HuH-7.5 (cell line): Measurements from ENCODE around the gene PRDM15.
A peak's percentile ranks its signal among the peaks of the same experiment; 100 is the strongest.

Source experiments
- DNase-seq: peaks from one replicate; pipeline ENCODE4 v3.0.0; 2011; ENCODE audit warnings: low spot score

The PRDM15 gene

DNA sequence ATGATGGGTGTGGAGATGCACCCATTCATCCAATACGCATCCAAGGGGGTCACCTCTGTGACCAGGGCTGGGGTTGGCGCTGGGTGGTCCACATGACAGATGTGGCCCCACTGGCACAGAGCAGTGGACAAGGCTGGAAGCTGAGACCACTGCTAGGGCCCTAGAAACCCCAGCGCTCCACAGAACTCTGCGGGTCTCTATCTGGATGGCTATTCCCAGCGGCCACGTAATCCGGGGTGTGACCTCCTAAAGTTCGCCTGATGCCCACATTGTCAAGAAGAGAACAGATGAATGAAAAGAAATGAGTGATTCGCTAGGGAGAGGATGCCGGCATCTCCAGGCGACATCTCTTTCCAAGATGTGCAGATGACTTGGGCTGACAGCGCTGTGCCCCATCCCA, 55.2 kb downstream of the PRDM15 start:
- no peak for DNase-seq

DNA sequence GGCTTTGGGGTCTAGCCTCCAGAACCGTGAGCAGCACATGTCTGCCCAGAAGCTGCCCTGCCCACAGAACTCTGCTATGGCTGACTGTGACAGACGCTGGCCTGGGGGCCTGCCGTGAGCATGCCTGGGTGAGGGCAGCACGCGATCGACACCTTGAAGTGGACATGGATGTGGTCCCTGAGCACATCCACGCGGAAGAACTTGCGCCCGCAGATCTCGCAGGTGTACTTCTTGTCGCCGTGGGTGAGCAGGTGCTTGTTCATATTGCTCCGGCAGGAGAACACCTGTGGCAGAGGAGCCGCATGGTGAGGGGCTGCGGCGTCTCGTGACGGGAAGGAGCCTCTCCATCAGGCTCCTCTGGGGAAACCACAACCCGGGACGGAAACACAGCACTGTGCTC, 56.0 kb downstream of the PRDM15 start:
- no peak for DNase-seq

DNA sequence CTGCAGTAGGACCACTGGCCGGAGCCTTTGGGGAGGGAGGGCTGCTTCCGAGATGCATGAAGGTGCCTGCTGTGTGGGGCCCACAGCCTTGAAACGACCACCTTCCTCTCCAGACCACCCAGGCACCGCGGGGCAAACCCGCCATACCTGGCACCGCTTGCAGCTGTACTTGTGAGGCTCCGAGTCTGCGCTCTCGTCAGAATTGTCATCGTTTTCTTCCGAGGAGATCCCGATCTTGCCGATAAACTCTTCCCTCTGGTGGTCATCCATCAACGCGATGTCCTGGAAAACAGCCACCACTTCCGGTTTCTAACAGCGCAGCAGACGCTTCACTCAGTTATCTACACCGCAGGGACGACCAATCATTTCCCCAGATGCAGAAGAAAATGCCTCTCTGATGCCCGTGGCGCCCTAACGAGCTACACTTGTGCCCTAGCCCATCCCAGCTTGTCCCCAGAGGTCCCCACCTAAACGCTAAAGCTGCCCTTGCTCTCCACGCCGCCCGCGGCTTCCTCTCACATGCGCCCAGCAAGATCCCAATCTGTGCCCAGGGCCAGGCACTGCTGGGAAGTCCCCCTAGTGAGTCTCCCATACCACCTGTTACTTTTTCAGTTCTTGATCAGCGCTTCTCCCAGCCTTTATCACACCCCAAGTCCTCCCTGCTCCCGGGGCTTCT, 57.2 kb downstream of the PRDM15 start:
- no peak for DNase-seq

DNA sequence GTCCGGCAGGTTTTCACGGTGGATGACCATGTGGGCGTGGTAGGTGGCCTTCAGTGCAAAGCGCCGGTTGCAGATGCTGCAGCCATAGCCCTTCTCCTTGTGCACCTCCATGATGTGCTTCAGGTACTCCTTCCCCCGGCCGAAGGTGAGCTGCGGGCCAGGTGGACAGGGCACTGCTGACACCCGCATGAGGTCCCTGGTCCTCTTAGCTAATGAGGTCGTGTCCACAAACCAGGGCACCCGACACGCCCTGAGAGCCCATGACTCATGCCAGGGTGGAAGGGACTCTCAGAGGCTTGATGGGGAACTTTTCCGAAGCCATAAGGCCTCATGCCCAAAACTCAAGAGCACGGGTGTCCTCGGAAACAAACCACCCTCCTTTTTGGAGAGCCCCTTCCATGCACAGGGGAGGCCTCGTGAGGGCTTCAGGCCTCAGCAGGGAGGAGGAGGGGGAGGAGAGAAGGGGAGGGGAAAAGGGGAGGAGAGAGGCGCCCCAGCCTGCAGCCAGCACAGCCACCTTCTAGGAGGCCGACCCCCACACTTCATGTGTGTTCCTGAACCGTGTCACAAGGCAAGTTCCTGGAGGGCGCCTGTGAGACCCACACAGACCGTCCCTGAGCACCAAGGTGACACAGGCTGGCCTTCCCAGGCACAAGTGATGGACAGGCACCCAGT, 57.9 kb downstream of the PRDM15 start:
- peak; percentile 21 for DNase-seq

DNA sequence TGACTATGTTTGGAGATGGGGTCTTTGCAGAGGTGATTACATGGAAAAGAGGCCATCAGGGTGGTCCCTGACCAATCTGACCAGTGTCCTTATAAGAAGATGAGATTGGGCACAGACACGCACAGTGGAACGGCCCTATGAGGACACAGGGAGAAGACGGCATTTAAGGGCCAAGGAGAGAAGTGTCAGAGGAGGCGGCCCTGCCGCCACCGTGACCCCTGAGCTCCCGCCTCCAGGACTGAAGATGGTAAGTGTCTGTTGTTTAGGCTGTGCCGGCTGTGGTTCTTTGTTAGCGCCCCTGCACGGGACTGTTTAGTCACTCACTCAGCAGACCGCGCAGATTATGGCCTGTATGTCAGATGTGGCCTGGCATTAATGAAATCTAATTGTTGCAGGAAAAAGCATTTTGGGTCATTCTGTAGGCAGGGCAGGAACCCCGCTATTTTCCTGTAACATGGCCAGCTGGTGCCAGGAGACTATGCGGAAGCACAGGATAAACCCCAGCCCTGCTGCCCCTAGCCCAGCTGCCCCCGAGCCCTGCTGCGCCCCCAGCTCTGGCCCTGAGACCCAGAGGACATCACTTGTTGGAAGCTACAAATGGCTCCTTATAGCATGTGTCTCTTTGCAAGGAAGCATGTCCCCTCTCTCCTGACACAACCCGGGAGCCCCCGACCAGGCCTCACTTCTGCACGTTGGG, 58.6 kb downstream of the PRDM15 start:
- DNase-seq: no peak

DNA sequence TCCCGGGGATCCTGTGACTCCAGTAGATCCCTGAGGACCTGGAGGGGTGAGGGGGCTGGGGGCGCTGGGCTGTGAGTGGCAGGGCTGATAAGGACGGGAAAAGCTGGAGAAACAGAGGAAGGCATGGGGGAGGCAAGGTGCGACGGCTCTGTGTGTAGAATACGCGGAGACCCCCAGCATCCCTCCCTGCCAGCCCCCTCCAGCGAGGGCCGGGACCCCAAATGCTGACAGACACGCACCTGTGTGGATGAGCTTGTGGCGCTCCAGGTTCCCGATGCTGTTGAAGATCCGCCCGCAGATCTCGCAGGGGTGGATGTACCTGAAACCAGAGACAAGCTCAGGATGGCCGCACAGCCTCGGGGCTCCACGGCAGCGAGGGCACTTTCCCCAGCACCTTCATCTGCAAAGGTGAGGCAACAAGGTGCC, 59.3 kb downstream of the PRDM15 start:
- DNase-seq: no peak

DNA sequence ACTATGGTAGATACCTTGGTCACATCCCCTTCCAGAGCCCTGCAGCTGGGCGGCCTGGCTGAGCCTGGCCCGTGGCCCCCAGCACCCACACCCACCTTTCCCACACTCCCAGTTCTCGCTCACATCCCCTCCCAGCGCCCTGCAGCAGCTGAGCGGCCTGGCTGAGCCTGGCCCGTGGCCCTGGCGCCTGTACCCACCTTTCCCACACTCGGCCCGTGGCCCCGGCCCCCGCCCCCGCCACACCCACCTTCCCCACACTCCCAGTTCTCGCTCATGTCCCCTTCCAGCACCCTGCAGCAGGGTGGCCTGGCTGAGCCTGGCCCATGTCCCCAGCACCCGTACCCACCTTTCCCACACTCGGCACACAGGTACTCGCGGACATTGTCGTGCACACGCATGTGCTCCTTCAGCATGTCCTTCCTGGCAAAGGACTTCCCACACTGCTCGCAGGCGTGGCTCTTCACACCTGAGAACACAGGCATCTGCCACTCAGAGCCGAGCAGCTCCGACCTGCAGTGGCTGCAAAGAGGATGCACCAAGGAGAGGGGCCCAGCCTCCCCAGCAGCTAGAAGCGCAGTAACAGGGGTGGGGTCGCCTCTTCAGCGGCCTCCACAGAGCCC, 59.8 kb downstream of the PRDM15 start:
- DNase-seq: no peak

DNA sequence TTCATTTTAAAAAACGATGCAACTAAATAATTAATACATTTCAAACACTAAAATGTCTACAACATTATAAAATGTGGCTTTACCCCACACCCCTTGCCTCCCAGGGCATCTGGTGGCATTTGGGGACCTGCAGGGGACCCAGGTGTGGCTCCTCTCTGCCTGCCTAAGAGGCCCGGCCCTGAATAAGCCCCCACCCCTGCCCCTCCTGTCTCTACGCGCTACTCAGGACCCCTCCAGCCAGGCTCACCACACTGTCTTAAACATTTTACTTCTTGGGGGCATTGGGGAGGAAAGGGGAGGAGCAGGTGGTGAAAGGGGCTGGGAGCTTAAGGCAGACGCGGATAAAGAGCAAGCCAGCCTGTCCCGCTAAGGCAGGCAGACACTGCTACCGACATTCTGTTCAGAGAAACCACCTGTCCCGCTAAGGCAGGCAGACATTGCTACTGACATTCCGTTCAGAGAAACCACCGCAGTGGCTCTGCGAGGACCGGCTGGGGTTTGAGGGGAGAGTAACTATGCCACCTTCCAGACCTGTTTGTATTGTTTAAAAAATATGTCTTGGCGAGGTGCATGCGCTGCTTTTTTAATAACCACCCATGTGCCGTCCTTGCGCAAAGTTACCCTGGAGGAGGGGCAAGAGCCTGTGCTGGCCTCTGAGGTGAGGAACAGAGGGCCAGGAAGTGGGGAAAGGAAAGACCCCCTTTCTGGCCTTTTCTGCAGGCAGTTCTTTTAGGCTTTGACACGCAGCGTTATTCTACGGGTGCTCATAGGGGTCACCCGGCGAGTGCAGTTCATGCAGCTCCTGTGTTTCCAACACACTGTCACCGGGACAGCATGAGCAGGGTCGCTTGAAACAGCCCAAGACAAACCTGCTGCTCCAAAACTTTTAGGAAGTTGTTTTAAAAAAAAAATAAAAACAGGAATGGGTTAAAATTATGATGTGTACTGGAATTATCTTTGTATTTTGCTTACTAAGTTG, 61.0 kb downstream of the PRDM15 start:
- no peak for DNase-seq

GRCh38 chr21:41817228-41817627, 61.9 kb downstream of the PRDM15 start:
- DNase-seq: peak; percentile 83

DNA sequence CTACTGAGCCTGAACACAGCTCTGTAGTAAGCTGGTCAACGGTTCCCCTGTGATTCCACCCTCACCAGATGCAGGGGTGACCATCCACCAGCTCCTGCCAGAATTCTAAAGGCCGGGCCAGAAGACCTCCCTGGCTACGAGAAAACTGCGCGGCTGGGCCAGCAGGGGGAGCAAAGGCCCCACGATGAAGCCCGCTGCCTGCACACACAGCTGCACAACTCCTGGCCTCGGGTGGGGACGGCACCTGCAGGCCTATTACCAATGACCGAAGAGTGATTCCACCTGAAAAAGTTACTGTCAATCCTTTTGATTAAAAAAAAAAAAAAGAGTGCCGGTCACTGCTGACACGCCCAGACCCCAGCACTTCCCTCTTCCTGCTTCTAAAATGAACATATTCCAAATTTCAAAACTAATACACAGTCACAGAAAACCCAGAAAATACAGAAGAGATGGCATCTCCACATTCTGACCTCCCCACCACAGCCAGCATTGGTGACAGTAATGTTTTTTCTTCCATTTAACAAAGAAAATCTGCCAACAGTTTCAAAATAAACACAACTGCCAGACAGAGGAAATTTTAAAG, 62.5 kb downstream of the PRDM15 start:
- DNase-seq: peak; percentile 76

DNA sequence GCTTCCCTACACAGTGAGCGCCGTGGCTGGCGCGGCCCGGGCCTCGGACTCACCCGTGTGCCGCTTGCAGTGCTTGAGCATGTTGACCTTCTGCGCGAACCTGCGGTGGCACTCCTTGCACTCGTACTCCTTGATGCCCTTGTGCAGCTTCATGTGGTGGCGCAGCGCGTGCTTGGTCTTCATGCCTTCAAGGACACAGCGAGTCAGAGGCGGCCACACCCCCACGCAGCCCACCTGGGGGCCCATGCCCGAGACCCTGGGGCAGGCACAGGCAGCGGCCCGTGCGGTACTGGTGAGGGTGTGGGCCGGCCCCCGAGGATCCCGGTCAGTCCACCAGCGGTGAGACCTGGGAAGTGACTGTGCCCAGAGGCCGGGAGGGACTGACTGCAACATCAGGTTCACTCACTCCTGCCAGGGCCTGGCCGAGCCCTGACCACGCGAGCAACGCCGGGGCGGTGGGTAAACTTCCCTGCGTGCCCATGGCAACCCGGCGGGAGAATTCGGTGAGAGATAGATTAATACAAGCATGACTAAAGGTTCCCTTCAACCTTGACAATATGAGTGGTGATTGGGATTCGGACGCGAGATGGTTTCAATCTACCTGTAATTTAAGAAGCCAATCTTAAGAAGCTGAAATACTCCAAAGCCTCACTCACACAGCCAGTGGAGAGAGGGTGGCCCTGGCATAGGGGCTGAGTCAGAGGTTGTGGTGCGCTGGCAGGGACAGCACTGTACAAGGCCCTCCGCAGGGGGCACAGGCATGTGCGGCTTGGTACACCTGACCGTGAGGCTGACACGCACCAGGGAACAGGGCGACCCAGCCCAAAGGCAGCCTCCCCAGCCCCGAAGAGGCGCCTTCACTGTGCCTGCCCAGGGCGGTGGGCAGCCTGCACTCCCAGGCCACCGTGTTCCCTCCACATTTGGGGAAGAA, 63.2 kb downstream of the PRDM15 start:
- no peak for DNase-seq

- no peak for DNase-seq
Observed at GRCh38 chr21:41813226-41813625, 65.9 kb downstream of the PRDM15 start.

GRCh38 chr21:41812679-41813078, 66.5 kb downstream of the PRDM15 start:
- no peak for DNase-seq

GRCh38 chr21:41810597-41810932, 68.6 kb downstream of the PRDM15 start:
- no peak for DNase-seq

DNA sequence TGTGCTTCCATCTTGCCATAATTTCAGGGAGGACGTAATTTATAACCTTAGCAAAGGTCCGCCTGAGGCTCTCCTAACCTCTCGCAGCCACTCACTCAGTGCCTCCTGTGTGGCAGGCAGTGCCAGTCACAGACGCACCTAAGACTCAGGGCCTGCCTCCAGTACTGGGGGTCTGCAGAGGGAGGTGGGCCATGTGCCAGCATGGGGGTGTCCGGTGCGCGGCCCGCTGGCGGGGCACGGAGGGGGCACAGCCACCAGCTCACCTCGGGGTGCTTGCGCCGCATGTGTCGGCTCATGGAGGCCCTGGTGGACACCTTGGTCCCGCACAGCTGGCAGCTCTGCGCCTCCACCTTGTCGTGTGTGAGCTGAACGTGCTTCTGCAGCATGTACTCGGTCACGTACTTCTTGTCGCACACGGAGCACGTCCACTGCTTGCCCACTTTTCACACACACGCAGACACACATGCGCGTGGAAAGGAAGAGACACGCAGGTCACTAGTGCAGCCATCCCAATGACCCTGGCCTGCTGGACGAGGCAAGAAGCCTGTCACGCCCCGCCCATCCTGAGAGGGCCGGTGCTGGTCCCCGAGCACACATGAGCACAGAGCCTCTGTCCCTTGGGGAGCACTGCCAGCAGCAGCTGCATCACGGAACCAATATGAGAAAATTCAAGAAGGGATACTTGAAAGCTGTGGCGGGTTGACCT, 69.1 kb downstream of the PRDM15 start:
- no peak for DNase-seq

- DNase-seq: no peak
Observed at GRCh38 chr21:41808846-41809245, 70.3 kb downstream of the PRDM15 start.

DNA sequence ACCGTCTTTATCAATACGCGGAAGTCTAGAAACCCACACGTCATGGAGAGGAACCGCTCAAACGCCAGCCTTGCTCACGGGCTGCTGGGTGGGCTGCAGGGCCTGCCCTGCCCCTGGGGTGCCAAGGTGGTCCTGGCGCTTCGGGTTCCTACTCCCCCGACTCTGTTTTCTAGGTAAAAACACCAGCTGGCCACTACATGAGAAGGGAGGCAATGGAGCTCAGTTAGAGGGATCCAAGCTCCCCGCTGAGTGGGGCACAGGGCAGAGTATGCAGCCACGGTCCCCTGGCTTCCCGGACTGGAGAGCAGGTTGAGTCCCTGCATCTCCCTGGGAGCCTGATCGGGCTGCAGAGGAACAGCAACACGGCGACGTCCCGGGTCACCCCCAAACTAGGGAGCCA, 71.0 kb downstream of the PRDM15 start:
- no peak for DNase-seq

- no peak for DNase-seq
Observed at GRCh38 chr21:41806773-41807172, 72.4 kb downstream of the PRDM15 start.

GRCh38 chr21:41805643-41806042, 73.5 kb downstream of the PRDM15 start:
- DNase-seq: no peak

DNA sequence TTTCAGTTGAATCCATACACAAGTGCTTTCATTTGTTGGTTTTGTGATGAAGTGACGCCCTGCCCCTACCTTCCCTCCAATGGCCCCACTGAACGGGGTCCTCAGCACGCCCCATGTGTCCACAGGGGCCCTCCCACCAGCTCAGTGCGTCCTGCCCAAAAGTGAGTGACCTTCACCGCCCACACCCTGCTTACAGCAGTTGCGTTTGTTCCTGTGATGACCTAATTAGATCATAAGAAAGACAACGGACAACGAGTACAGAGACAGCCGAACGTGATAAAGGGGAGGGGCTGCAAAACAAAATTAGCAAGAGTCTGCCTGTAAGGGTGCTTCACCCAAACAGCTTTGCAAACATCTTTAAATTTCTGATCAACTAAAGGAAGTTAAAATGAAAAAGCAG, 74.1 kb downstream of the PRDM15 start:
- DNase-seq: no peak
